GM23338 (cell line): ENCODE results near the gene CASP7. TPM values are rescaled to one million over a fixed set of nuclear protein-coding genes. Genes with fewer than 3 reads are reported as not detected.

Source experiments
- CREB1 ChIP-seq: fragments of 250-450 bp; sonication (Bioruptor Pico); IDR thresholded peaks from 2 replicates; pipeline ENCODE4 v1.5.0; 2020; ENCODE audit warnings: low read depth, mild to moderate bottlenecking, moderate library complexity
- EZH2 ChIP-seq: fragments of 200-600 bp; sonication (generic); IDR thresholded peaks from one replicate; pipeline ENCODE4 v1.8.0; 2017; ENCODE audit warnings: antibody characterized with exemption, mild to moderate bottlenecking, low read depth; ENCODE audit not compliant: unreplicated experiment
- NANOG ChIP-seq: IDR thresholded peaks from 2 replicates; pipeline ENCODE4 v1.6.1; 2016; ENCODE audit warnings: antibody characterized with exemption, borderline replicate concordance
- REST ChIP-seq: IDR thresholded peaks from one replicate; pipeline ENCODE4 v1.6.1; 2018; ENCODE audit warnings: antibody characterized with exemption; ENCODE audit not compliant: unreplicated experiment
- STAT1 ChIP-seq: IDR thresholded peaks from one replicate; pipeline ENCODE4 v1.6.1; 2016; ENCODE audit warnings: antibody characterized with exemption; ENCODE audit not compliant: unreplicated experiment
- ZNF331 ChIP-seq: fragments of 250-450 bp; sonication (Bioruptor Pico); IDR thresholded peaks from 2 replicates; pipeline ENCODE4 v1.5.0; 2020; ENCODE audit warnings: low read depth, mild to moderate bottlenecking, moderate library complexity
- ZNF462 ChIP-seq: fragments of 250-450 bp; sonication (Bioruptor Pico); IDR thresholded peaks from 2 replicates; pipeline ENCODE4 v1.5.0; 2020; ENCODE audit warnings: mild to moderate bottlenecking, moderate library complexity
- polyA plus RNA-seq: library from polyadenylated mRNA; unstranded; fragments of >200 nt; fragmentation: Nextera tagmentation; extraction: Ambion mirVana; gene quantifications from 2 replicates; pipeline ENCODE4 v1.2.1, GENCODE V29; 2016
- total RNA-seq: library from RNA; depleted of rRNA; stranded (reverse); fragments of >200 nt; shearing (Covaris generic); gene quantifications from 2 replicates; pipeline ENCODE4 v1.2.3, GENCODE V29; 2014

CASP7 gene
- total and polyA plus RNA-seq, 2 experiments from 2014 or later, result 2.1 to 7.0 TPM

GRCh38 chr10:113650172-113650571 lies 29.5 kb upstream of the CASP7 start (continued):
- TF ChIP-seq REST (no peak), EZH2 (no peak), ZNF331 (CRISPR knock-in tag) (no peak), NANOG (no peak), STAT1 (no peak), CREB1 (CRISPR knock-in tag) (no peak), ZNF462 (CRISPR knock-in tag) (no peak)
